SIG-M5 (cell line): ENCODE measurements around the gene AGBL4.
"Not testable (repeated sequence)": the region's sequence is repeated elsewhere in the genome, so short reads cannot be mapped to it uniquely, and the experiment has no call there.

Source experiments
- DNase-seq: peaks from one replicate; lab custom pipeline; 2025; lab: John Stamatoyannopoulos, UW

Gene AGBL4

DNA sequence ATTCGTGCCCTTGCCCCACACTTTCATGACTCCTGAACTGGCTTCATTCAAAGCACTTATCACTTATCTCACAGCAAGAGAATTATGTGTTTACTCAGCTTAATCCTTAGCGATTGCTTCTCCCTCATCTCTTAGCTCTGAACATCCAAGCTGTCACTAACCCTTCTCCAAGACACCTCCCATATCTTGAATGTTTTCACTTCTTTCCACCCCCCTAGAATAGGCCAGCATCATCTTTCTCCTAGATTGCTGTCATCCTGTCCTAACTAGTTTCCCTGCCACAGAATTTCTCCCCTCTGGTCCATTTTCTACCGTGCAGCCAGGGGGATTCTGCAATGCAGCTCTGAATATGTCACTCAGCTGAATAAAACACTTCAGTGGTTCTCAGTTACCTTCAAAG is 1483.2 kb downstream of the AGBL4 start:
- no peak for DNase-seq

DNA sequence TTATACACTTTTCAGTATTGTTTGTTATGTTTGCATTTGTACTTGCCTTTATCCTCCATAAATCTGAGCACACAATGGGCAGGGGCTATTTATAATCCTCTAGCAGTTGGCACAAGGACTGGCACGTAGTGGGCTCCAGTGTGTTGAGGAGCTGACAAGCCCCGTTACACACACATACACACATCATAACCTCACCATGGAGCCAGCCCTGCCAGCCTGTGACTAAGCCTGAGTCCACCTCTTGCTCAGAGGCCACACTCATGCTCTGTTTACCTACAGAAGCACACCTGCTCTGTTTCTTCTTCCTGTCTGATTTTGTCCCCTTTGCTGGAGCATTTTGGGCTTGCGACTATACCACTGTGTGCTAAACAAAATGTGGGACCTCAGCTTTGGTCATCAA is 1487.3 kb downstream of the AGBL4 start:
- no peak for DNase-seq

DNA sequence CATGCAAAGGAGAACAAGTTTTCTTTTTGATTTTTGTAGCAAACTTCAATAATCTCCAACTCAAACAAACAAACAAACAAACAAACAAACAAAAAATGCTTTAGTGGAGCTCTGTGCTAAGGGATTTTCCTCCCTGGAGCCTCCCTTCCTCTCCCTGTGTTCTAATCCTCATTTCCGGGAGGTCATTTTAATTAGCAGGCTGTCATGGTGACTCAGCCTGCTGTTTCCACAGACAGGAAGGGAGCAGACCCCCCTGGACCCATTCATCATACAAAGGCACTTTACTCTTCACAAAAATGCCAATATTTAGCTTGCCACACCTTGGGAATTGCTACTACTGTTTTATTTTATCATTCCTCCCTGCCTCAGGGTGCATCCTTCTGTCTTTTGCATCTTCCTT is 1490.8 kb downstream of the AGBL4 start:
- DNase-seq: no peak

DNA sequence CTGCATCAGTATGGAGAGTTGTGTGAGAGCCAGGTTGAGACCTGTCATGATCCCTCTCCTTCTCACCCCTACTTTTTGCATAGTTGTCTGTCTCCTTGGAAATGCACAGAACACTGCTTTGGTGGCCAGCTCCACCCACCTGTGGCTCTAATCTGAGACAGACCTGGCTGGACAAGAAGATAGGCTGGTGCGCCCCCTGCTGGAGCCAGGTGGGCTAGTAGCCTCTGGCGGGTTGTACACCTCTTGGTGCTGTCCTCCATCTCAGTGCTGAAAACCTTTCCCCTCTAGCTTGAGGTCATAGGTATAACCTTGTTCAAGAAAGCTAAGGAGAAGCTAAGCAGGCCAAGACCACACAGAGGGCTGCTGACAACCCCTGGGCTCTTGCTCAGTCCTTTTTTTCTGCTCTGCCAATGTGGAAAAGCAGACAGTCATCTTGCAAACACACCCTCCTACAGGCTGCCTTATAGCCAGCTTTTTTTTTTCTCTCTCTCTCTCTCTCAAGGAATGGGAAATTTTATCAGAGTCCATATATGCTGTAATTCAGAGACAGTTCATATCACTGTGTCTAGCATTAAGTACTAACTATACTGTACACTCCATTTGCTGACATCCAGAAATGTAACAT is 1492.9 kb downstream of the AGBL4 start:
- DNase-seq: no peak

DNA sequence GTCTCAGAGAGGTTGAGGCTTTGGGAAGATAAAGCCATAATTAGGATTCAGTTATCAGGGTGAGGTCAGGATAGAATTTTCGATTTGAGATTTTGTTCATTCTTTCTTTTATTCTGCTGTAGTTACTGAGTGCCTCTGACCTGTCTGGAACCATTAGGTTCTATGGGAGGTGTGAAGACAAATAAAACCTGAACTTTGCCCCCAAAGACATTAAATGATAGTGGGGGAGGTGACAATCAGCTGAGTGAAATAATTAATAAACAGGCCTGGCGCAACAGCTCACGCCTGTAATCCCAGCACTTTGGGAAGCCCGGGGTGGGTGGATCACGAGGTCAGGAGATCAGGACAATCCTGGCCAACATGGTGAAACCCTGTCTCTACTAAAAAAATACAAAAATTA is 1496.7 kb downstream of the AGBL4 start:
- DNase-seq: no peak

DNA sequence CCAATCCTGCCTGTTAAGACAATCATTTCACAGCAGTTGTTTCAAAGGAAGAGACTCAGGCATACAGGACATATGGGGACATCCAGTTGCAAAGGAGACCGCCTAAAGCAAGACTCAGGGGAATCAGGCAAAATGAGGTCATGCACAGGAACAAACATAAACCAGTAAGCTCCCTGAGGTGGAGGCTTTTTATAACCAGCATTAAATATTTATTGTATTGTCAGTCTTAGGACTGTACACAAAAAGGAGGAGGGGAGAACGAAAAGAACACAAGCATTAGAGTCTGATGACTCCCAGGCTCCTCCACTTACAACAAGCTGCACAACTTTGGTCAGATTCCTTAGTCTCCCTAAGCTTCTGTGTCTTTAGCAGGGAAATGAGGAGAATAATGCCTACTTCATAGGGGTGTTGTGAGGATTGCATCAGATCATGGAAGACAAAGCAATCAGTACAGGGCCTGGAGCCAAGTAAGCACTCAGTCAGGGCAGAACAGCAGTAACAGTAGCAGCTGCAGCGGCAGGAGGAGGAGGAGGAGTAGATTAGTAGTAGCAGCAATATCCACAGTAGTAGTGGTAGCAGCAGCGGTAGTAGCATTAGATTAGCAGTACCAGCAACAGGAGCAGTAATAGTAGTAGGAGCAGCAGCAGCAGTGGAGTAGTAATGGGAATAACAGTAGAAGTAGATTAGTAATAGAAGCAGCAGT is 1497.6 kb downstream of the AGBL4 start:
- no peak for DNase-seq

DNA sequence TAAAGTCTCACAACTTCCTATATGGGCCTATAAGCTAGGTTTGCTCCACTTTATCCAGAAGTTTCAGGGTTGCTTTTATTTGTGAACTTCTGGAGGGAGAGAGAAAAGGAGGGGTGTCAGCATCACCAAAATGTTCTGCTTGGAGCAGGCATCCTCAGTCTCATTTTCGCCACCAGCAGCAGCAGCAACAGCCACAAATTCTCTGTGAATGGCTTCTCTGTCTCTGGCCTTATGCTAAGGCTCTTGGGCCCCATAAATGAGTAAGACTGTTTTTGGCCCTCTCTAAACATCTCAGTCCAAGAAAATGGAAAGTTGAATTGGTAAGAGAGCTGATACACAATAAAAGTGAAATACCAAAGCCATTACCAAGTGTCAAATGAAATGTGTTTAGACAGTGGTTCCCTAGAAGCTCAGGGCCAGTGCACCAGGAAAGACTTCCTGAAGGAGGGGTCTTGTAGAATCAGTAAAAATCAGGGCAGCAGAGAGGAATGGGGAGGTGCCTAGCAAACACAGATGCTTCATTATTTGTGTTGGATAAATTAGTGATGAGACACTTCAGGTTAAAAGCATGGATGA is 1498.8 kb downstream of the AGBL4 start:
- DNase-seq: no peak

DNA sequence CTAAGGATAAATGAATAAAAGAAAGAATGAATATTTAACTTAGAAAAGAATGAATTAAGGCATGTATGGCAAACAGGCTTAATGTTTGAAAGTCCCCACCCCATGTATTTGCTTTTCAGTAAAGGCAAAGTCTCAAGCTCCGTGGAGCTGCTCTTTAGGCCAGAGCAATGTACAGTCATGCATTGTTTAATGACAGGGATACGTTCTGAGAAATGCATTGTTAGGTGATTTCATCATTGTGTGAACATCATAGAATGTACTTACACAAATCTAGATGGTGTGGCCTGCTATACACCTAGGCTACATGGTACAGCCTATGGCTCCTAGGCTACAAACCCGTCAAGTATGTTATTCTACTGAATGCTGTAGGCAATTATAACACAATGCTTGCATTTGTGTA is 1500.2 kb downstream of the AGBL4 start:
- DNase-seq: no peak

DNA sequence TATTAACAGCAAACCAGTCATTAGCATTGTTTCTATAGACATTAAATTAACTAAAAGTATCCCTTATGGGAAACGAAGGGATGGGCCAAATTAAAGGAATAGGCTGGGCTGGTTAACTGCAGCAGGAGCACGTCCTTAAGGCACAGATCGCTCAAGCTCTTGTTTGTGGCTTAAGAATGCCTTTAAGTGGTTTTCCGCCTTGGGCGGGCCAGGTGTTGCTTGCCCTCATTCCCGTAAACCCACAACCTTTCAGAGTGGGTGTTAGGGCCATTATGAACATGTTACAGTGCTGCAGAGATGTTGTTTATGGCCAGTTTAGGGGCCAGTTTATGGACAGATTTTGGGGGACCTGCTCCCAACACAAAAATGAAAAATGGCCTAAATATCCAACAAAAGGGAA is 1503.9 kb downstream of the AGBL4 start:
- not testable (repeated sequence) for DNase-seq

DNA sequence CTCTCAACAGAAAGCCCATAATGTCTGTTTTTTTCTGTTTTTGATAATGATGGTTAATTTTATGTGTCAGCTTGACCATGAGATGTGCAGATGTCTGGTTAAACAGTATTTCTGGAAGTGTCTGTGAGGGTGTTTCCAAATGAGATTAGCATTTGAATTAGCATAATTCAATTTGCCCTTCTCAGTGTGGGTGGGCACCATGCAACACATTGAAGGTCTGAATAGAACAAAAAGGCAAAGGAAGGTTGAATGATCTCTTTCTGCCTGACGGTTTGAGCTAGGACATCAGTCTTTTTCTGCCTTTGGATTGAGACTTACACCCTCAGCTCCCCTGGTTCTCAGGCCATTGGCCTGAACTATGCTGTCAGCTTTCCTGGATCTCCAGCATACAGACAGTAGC is 1516.9 kb downstream of the AGBL4 start:
- DNase-seq: no peak

DNA sequence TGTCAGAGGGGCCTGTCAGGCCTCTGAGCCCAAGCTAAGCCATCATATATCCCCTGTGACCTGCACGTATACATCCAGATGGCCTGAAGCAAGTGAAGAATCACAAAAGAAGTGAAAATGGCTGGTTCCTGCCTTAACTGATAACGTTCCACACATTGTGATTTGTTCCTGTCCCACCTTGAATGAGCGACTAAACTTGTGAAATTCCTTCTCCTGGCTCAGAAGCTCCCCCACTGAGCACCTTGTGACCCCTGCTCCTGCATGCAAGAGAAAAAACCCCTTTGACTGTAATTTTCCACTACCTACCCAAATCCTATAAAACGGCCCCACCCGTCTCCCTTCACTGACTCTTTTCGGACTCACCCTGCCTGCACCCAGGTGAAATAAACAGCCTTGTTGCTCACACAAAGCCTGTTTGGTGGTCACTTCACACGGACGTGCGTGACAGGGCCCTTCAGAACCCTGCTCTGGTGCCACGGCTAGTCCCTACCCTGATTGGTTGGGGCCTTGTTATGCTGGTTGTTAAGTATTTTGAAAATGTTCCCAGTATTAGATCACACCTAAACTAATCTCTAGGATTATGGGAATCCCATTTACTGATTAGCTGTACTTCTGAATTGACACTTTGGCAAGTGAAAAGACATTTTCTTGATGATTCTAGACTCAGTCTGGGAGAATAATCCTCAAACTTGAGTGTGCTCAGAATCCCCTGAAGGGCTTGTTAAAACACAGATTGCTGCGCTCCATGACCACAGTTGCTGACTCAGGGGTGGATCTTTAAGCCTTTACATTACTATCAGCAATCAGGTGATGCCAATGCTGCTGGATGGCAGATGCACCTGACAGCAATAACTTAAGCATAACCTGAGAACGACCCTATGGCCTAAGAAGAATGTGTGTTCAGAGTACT is 1523.0 kb downstream of the AGBL4 start:
- DNase-seq: no peak

DNA sequence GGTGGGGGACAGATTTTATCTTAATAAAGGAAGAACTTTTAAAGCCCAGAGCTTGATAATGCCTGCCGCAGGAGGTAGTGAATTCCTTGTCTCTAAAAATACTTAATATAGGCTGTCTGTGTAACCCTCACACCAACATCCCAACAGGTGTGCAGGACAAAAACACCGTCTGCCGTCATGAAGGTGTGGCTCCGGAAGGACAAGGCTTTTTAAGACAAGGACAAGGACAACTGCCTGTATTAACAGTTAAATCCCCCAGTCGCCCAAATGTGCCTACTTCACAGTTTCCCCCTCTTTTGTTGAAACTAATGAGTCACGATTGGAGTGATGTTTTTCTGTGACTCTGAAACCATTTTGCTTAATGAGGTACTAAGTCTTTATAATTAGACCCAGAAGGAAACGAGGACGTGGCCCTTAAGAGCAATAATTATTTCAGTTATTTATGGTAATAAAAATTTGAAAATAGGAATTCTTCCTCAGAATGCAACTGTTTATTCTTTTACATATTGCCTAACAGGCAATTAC is 1524.5 kb downstream of the AGBL4 start:
- DNase-seq: no peak

DNA sequence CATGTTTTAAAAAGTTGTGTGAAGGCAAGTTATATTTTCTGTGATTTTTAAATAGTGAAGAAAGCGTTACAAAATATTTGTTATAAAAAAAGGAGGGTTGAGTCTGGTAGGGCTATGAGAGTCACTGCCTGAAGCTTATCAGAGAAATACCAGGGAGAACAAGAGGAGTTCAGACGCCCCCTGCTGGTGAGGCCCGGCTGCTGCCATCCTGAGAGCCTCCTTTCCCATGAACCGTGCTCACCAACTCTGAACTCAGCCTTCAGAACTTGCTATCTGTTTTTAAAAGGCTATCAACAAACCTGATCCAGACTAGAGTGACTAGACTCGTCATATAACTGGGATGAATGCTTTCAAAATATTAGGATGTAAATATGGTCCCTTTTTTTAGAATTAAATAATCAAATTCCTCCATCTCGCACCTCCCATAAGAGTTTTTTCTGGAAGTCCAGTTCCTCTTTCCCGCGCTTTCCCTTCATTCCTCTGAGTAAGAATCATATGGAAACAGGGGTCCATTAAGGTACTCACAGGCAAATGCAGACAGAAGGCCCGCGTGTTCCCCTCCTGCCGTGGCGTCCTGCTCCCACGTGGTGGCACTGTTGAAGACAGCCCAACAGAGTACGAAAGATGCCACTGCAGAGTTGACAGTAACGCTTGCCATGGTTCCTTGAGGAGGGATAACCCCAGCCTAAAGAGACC is 1525.5 kb downstream of the AGBL4 start:
- no peak for DNase-seq

DNA sequence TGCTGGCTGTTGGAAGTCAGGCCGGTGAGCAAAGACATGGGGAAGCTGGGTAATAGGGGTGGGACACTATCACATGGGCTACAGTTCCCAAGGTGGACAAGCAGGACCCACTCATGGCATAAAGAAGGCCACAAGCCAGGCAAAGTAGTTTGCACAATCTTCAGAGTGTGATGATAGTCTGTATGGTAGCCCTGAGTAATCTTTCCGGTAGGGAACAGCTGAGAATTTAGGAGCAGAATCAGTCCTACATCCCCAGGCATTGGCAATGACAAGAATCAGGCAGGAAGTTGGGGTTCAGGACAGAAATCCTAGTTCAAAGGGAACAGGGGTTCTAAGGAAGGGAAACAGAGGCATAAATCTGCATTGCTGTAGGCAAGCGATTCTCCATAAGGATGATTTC is 1527.8 kb downstream of the AGBL4 start:
- no peak for DNase-seq

DNA sequence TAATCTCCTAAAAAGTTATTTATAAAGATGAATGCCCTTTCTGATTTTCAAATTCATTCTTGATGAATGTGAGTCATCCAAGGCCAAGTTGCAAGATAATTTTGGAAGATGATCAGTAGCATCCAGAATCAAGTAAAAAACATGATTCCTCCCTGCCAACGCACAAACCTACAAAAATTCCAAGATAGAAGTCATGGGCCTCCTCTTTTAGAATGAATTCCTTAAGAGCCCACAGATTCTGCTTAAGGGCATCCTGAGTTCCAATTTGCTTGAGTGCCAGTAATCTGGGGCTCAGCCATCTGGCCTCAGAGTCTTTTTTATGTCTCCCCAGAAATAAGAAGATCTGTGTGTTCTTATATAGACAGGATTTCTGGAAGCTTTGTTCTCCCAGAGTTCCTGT is 1528.6 kb downstream of the AGBL4 start:
- DNase-seq: no peak

DNA sequence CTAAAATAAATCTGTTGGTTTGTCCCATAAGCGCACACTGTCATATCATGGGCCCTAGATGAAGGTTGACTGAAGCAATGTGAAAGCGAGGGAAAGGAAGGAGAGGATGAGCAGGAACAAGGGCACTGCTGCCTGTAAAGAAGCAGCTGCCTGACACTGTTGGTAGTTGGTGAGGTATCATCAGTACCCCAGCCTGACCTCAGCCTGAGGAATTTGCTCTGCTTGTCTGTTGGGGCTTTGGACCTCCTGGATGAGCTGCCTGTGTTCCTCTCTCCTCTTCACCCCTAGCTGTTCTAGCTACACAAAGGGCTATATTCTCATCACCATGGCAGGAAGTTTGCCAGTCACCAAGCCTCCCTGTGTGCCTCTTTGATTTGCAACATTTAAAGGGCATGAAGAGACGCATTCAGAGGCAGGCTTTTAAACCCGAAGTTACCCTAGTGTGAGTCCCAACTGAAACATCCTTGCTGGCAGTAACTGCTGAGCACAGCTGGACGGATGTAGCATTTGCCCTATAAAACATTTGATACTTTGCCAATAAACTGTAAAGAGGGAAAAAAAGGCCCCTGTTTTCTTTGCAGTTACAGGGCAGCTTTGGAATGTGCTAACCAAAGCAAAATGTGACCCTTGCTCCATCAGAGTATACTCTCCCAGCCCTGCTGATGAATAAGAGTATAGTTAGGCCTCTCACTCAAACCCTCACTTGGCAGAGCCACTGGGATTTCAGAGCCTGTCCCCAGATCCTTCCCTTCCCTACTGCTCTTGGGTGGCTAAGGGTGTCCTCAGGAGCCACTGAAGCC is 1529.6 kb downstream of the AGBL4 start:
- no peak for DNase-seq

DNA sequence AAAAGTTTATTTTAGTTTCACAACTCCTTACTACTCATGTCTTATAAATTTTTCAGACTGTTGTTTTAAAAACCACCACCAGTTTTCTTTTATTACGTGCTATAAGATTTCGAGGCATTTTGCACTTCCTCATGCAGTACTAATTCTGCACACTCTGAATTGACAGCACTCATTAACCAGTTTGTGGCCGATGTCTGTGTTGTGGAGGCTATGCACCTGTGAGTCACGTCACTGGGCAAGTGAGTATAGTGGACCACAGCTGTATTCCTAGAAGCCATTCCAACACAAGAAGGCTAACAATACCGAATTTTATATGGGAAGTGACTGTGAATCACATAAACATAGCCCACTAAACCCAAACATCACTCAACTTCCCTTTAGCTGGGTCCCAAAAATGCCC is 1530.7 kb downstream of the AGBL4 start:
- DNase-seq: no peak

DNA sequence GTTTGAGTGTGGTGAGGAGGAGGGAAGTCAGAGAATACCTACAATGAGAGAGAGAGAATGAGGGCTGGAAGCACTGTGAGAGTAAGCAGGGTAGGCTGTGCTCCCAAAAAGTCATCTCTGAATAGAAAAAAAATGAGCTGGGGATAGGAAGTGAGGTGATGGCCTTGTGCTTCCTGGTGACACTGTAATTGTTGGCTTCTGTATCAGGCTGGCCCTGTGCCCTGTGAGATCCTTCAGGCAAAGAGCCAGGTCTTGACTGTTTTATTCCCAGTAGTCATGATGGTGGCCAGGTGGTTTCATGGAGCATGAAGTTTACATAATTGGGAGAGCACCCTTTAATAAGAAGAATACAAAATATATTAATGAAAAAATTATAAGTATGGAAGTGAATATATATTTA is 1531.4 kb downstream of the AGBL4 start:
- DNase-seq: no peak

DNA sequence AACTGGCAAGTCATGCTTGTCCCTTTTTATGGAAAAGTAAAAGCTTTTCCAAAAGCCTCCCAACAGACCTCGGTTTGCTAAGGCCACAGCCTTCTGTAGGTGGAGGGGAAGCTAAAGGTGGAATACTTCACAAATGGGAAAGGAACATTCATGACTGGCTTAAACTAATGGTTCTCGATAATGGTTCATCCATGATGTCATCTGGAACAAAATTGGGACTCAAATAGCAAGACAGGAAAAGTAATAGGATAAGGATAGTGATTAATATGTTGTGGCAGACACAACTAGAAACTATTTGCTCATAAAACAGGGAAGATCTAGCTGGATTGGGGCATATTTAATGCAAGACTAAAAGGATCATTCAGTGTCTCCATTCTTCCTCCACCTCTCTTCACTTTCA is 1535.0 kb downstream of the AGBL4 start:
- no peak for DNase-seq
